GM10248 (cell line): ENCODE measurements around the gene SERPINC1.
A peak's percentile ranks its signal among the peaks of the same experiment; 100 is the strongest.

Source experiments
- CTCF ChIA-PET: fragments of 300-600 bp; sonication (Branson Sonifier 250); formaldehyde crosslinking; extraction: SDS; loops from one replicate; lab custom pipeline; 2021; ENCODE audit warnings: antibody characterized with exemption; lab: Yijun Ruan, JAX
- POLR2A ChIA-PET: fragments of 350-650 bp; sonication (Branson Sonifier 250); formaldehyde crosslinking; extraction: SDS; loops from one replicate; lab custom pipeline; 2020; ENCODE audit warnings: antibody characterized with exemption; lab: Yijun Ruan, JAX
- DNase-seq: peaks from one replicate; pipeline ENCODE4 v3.0.0; 2012; ENCODE audit errors: extremely low spot score
- TF ChIP-seq, protein P1 (sequence below): IDR thresholded peaks from 2 replicates; pipeline ENCODE4 v1.5.1; 2012; ENCODE audit warnings: mild to moderate bottlenecking, low read depth; ENCODE audit errors: extremely low read depth, missing control alignments, control extremely low read depth

Gene SERPINC1

DNA sequence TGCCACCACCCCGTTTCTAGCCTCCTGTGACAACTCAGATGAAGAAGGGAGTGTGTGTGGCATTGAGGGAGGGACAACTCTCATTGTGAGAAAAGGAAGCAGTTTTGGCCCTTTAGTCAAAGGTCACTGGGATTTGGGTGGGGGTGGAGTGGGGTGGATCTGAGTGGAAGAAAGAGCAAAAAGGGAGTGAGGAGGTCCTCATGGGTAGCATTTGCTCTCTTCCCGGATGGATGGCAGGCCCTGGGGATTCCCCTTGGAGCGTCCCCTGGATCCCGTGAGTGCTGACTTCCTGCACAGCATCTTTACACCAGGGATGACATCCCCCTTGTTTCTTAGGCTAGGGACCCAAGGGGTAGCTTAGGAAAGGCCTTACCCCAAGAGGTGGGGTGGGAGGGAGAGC lies 460 bp downstream of the SERPINC1 start:
- CTCF ChIA-PET = no interaction called here
- POLR2A ChIA-PET = no interaction called here
- DNase-seq = no peak

DNA sequence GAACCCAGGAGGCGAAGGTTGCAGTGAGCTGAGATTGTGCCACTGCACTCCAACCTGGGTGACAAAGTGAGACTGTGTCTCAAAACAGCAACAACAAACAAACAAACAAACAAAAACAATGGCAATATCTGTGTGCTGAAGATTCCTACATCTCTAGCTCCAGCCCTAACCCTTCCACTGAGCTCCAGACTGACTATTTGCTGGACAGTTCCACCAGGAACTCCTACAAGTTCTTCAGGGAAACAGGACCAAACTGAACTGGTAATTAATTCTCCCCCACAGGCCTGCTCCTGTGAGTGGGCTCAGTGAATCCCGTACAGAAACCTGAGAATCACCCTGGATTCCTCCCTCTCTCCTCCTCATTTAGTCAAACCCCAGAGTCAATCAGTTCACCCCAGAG lies 1.5 kb downstream of the SERPINC1 start:
- ChIA-PET POLR2A (no interaction called here), CTCF (interaction anchor here (1.2 to 1.4 kb wide), 2 partner anchors 20 to 23 kb away, joined by 3 to 4 read pairs; no protein-coding TSS in a partner anchor)
- DNase-seq = no peak
- TF ChIP-seq, protein P1, sequence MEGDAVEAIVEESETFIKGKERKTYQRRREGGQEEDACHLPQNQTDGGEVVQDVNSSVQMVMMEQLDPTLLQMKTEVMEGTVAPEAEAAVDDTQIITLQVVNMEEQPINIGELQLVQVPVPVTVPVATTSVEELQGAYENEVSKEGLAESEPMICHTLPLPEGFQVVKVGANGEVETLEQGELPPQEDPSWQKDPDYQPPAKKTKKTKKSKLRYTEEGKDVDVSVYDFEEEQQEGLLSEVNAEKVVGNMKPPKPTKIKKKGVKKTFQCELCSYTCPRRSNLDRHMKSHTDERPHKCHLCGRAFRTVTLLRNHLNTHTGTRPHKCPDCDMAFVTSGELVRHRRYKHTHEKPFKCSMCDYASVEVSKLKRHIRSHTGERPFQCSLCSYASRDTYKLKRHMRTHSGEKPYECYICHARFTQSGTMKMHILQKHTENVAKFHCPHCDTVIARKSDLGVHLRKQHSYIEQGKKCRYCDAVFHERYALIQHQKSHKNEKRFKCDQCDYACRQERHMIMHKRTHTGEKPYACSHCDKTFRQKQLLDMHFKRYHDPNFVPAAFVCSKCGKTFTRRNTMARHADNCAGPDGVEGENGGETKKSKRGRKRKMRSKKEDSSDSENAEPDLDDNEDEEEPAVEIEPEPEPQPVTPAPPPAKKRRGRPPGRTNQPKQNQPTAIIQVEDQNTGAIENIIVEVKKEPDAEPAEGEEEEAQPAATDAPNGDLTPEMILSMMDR = no peak

More for the DNA sequence above, 460 bp downstream of the SERPINC1 start:
- TF ChIP-seq, protein P1 = no peak

DNA sequence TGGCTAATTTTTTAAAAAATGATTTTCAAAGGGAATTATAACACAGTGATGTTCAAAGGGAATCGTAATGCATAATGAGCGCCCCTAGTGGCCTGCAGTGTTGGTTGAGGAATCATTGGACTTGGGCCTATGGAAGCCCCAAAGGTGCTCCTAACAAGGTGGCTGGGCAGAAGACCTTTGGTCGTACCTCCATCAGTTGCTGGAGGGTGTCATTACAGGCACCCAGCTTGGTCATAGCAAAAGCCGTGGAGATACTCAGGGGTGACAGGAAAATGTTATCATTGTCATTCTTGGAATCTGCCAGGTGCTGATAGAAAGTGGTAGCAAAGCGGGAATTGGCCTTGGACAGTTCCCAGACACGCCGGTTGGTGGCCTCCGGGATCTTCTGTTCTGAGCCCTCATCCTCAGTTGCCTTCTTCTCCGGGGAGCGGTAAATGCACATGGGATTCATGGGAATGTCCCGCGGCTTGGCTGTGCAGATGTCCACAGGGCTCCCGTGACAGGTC lies 2.7 kb downstream of the SERPINC1 start:
- peak; percentile 58 for DNase-seq
- POLR2A ChIA-PET = no interaction called here

DNA sequence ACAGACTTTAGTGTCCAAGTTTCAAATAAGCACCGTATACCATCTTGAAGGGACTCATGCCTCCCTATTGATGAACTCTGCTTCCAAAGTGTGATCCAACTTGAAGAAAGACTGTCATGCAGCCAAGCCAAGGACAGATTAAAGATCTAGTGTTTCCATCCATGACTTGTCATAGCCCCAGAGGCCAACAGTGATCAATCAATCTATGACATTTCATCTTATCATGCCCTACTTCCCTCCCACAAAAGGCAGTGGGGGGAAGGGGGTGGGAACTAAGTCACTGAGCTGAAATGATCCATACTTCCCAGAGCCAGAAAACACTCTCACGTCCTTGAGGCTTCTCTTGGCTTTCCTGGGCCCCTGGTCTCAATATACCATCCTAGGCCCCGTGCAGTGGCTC lies 4.0 kb downstream of the SERPINC1 start:
- TF ChIP-seq, protein P1 = no peak
- POLR2A ChIA-PET = no interaction called here
- CTCF ChIA-PET = no interaction called here
- DNase-seq = no peak

More for the DNA sequence above, 2.7 kb downstream of the SERPINC1 start:
- TF ChIP-seq, protein P1 = peak; percentile 44
- CTCF ChIA-PET = interaction anchor here (1.0 to 1.4 kb wide), 3 partner anchors 12 to 485 kb away, joined by 3 to 4 read pairs (median 3); no protein-coding TSS in a partner anchor

DNA sequence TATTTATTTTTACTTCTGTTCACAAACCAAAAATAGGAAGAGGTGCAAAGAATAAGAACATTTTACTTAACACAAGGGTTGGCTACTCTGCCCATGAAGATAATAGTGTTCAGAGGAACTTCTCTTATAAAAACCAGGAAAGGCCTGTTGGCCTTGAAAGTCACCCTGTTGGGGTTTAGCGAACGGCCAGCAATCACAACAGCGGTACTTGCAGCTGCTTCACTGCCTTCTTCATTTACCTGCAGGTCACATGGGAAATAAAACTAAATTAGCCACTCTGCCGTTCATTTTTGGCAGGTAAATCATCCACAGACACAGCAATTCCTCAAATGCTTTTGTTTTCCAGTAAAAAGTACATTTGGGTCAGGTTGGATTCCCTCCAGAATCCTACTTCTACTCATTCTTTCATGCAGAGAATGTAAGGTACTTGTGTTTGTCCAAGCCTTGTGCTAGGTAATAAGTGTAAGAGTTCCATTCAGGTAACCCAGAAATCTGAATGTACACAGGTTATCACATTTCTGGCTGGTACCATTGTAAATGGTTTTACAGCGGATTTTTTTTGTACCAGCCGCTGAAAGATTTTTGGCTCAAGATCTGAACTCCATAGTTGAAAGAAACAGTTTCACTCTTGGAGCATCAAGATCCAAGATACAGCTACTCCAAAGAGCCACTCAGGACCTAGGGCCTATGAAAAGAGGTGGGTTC lies 13.1 kb downstream of the SERPINC1 start:
- TF ChIP-seq, protein P1 = no peak
- DNase-seq = no peak
- ChIA-PET CTCF (no interaction called here), POLR2A (no interaction called here)

DNA sequence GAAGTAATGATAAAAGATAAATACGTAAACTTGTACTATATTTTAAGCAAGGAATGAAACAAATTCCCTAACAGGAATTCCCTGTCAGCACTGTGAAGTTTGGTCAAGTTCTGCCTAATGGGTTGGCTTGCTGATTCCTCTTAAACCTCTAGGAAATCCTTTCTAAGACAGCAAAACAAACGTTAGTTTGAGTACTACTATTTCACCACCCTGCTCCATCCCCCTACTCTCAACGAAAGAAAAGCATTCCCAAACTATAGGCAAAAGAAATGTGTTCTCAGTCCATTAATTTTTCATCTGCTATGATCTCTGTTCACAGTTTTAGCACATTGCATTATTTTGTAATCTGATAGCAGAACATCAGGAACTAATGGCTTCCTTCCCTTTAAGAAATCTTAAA lies 16.1 kb downstream of the SERPINC1 start:
- TF ChIP-seq, protein P1 = no peak
- CTCF ChIA-PET = no interaction called here
- POLR2A ChIA-PET = no interaction called here
- no peak for DNase-seq

DNA sequence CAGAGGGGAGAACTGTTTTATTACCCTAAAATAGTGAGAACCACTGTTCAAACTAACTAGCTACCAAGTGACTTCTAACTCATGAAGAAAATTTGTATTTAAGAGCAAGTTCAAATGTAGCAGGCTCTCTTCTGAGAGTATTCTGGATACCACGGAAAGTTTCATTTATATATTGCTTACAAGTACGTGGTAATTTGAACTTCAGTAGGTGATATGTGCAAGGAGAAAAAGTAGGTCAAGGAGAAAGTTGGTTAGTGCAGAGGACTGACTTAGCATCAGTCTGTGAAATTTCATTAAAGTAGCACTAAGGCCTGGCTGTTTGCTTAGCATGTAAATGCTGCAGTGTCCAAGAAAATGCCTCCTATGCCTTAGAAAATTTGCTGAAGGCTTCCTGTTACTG lies 16.7 kb downstream of the SERPINC1 start:
- TF ChIP-seq, protein P1 = no peak
- CTCF ChIA-PET = no interaction called here
- no peak for DNase-seq
- POLR2A ChIA-PET = no interaction called here
